GM19238 (cell line): Measurements from ENCODE around the gene MT1X.
"Not testable (repeated sequence)": the region's sequence is repeated elsewhere in the genome, so short reads cannot be mapped to it uniquely, and the experiment has no call there.

Experiments used
- DNase-seq: peaks from one replicate; pipeline ENCODE4 v3.0.0; 2011; ENCODE audit warnings: low spot score; ENCODE audit not compliant: insufficient read length

Gene MT1X

DNA sequence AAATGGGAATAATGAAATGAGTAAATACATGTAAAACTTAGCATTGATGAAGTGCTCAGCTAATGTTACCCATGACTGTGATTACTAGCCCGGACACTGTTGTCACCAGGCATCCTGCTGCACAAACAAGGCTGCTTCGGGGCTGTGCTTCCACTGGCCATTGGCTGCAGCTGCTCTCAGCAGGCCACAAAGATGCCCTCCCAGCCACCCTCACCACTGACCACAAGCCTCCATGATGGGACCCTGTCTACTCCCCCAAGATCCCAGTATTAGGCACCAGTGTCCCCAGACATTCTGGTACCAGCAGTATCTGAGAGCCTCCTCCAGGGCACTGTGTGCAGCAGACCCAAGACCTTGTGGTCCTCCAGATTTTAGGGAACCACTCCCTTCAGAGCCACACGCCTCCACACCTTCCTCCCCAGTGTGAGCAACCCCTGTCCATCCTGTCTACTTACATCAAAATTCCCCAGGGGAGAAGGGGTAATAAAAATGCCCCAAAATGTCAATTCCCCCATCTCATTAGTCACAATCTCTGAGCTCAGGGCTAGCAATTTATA is 28.0 kb downstream of the MT1X start:
- no peak for DNase-seq

DNA sequence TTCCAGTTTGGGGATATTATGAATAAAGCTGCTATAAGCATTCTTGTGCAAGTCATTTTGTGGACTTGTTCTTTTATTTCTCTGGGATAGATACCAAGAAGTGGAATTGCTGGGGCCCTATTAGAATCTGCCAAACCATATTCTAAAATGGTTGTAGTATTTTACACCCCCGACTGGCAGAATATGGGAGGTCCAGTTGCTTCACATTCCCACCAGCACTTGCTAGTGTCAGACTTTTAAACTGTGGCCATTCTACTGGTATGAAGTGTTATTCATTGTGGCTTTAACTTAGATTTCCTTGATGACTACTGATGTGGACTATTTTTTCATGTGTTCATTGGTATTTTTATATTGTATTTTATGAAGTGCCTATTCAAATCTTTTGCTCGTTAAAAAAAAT is 29.6 kb downstream of the MT1X start:
- no peak for DNase-seq

DNA sequence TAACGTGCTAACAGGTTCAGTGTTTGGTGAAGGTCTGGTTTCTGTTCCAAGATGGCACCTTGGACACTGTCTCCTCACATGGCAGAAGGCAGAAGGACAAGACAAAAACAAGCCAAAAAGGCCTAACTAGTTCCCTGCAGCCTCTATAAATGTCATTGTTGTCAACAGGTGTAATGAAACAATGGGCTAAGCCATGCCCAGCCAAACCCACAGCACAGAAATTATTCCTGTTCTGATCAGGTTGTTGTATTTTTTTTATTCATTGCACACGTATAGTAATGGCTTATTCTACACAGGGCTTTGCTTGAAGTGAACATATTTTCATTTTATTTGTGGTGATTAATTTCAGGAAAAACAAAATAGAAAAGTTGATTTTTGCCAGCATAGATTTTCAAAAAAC is 31.5 kb downstream of the MT1X start:
- no peak for DNase-seq

DNA sequence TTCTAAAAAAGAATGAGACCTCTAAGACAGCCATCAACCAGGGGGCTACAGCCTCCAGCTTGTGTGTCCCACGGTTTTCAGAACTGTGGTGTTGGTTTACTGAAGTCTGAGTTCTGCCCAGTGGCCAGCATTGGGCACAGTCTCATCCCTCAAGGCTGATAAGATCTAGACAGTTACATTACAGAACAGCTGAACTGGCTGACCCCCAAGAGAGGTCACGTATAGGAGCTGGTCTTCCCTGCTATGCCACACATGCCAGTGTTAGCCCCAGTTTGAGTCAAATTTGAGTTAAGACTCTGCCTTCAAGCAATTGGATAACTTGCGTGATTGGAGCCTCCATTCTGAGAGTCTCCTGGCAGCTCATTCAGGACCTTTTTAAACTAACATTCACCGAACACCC is 32.9 kb downstream of the MT1X start:
- DNase-seq, result no peak

DNA sequence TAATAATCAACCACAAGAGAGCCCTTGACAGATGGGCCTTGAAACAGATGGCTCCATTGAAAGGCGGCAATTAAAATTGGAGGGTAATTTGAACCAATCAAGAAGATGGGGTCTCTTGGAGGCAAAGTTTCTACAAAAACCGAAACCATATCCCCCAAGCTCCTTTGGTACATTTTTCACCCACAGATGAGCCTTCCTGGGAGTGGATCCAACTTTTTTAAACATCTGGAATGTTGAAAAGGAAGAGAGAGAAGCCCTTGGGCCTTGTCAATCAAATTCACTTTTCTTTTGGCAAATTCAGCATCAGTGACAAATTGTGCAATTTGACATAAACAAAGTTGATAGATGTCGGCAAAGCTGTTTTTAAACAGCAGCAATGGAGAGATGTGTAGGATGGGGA is 34.5 kb downstream of the MT1X start:
- DNase-seq, result no peak

DNA sequence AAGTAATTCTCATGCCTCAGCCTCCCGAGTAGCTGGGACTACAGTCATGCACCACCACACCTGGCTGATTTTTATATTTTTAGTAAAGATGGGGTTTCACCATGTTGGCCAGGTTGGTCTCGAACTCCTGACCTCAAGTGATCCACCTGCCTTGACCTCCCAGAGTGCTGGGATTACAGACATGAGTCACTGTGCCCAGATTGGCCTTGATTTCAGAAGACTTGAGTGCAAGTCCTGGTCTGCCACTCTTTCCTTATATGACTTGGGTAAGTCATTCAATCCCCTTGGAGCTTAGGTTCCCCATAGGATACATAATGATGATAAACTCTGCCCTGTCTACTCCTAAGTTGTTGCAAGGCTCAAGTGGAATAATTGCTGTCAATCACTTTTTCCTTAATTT is 35.3 kb downstream of the MT1X start:
- not testable (repeated sequence) for DNase-seq

DNA sequence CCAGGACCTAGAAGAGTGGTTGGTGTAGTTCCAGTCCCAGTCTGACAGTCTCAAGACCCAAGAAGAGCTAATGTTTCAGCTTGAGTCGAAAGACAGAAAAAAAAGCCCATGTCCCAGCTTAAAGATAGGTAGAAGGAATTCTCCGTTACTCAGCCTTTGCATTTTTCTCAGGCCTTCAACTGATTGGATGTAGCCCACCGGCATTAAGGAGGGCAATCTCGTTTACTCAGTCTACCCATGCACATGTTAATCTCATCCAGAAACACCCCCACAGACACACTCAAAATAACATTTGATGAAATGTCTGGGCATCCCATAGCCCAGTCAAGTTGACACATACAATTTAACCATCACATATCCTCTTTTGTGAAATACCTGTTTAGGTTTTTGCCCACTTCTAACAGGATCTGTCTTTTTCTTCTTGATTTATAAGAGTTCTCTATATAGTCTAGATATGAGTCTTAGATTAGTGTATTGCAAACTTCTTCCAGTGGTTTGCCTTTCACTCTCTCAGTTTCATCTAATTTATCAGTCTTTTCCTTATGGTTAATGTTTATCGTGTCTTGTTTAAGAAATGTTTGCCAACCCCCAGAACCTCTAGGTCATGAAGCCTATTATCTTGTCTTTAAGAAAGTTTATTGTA is 40.1 kb downstream of the MT1X start:
- no peak for DNase-seq

DNA sequence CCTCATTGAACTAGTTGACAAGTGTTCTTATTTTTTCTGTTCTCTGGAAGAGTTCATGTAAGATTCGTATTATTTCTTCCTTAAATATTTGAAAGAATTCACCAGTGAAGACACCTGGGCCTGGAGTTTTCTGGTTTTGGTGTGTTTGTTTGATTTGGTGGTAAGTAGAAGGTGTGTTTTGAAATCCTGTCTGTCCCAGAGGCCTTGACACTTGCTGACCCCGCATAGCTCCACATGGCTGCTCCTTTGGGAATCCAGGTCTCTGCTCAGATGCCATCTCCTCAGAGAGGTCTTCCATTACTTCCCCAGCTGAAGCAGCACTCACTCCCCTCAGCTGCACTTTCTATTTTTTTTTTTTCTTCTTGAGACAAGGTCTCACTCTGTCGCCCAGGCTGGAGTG is 41.9 kb downstream of the MT1X start:
- DNase-seq, result no peak

DNA sequence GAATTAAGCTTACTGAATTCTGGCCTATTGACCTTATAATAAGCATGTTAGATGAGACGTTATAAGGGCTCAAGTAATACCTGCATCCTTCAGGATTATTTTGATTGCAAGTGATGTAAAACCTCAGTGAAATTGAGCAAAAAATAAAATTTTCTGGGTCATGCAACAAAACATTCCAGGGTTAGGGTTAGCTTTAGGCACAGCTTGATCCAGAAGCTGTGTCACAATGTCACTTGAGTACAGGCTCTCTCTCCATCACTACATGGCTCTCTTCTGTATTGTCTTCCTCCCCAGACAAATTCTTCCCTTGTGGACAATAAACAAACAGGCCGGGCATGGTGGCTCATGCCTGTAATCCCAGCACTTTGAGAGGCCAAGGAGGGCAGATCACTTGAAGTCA is 44.0 kb downstream of the MT1X start:
- no peak for DNase-seq

DNA sequence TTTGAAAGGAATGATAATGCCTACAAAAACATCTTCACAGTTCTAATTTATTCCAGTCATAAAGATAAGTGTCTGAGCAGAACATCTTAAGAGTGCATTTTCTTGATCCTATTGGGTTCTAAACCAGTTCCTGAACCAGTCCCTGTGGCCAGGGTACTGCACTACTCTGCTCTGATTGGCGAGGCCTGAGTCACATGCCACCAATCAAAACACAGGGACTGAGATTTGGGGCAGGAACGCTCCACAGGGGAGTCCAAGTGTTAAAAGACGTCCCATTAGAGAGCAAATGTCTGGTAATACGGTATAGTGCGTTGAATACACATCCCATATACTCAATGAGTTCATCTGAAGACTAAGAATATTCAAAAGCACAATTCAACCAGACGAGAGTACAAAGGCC is 44.7 kb downstream of the MT1X start:
- no peak for DNase-seq

DNA sequence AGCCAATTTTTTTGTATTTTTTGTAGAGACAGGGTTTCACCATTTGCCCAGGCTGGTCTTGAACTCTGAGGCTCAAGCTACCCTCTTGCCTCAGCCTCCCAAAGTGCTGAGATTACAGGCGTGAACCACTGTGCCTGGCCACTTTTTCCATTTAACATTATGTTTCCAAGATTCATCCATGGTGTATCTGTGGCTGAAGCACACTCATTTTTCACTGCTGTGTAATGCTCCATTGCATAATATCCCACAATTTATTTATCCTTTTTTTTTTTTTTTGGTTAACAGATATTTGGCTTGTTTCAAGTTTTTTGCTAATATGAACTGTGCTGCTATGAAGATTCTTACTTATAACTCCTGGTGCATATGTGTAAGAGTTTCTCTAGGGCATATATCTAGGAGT is 45.8 kb downstream of the MT1X start:
- DNase-seq, result no peak

DNA sequence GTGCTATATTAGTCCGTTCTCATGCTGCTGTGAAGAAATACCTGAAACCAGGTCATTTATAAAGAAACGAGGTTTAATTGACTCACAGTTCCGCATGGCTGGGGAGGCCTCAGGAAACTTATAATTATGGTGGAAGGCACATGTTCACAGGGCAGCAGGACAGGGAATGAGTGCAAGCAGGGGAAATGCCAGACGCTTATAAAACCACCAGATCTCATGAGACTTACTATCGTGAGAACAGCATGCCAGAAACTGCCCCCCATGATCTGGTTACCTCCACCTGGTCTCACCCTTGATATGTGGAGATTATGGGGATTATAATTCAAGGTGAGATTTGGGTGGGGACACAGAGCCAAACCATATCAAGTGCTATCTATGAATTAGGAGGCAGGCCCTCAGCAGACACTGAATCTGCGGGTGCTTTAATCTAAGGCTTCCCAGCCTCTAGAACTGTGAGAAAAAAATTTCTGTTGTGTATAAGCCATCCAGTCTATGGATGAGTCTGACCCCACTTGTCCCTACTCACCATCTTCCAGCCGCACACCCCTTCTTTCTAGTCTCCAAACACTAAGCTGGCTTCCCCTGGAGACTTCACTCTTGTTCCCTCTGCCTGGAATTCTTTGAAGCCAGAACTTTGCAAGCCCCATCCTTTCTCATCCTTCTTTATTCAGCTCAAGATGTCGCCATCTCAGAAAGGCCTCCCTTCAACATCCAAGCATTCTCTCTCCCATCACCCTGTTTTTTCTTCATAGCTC is 46.9 kb downstream of the MT1X start:
- DNase-seq, result no peak

DNA sequence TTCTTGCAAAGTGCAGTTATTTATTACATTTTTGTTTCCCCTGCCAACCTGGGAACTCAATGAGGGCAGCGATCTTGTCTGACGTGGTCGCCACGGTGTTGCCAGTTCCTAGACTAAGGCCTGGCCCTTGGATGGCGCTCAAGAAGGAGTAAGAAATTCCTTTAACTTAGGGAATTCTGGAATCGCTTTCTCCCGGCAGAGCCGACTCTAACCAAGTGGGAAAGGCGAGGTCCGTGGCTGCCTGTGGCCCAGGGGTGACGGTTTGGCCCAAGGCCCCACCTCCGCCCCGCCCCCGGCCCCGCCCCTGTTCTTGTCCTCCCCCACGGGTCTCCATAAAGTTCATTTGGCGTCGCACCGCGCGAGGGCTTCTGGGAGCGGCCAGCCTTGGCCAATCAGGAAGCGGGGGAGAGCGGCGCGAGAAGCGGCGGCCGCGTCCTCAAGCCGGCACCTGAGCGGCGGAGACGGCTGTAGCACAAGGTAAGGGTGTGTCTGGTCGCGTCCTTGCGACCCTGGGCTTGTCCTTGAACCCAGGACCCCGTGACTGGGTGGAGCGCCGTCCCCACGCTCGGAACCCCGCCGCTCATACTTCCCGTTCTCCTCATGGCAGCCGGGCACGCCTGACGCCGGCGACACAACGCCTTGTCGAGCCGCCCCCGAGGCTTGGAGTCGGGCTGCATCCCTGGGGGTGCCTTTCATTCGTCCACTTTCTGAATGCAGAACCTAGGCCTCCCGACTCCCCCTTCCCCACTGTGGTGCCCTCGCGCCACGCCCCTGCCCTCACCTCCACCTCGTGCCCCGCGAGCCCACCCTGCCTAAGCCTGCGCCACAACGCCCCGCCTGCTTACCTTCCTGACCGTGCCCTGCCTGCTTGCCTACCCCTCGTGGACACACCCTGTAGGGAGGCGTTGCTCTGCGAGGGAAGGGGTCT is 47.7 kb downstream of the MT1X start, which contains the start of gene NUP93:
Gene NUP93, plus strand, starts transcription at position 395 of the 928 bp plus-strand sequence. CDS start 18,119 bp downstream, outside the sequence.
- DNase-seq, result peak; percentile 83

DNA sequence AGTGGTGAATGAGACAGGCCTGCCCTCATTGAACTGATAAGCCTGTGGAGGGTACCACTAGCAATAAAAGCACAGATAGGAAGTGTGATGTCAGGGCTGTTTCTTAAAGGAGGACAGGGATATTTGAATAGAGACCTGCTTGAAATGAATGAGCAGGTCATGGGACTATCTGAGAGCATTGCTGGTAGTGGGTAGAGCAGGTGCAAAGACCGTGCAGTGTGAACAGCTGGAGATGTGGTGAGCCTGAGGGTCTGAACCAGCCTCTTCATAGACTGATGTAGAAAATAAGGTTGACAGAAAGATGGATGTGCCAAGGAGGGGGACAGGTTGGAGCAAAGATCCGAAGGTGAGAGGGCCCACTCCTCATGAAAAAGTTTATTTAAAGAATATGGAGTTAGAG is 50.1 kb downstream of the MT1X start:
- DNase-seq, result no peak

DNA sequence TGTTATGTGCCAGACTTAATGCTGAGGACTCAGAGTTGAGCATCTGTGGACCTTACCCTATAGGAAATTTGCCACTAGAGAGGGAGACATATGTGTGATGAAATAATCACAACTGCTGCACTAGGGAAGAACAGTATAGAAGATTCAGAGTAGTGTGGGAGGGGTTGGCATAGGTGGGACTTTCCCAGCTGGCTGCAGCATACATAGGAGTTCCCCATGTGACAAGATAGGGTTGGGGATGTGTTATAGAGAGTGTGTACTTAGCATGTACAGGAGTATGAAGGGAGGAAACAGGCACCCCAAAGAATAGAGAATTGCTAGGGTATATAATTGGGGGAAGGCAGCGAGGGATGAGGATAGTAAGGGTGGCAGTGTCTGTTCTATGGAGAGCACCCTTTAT is 50.6 kb downstream of the MT1X start:
- DNase-seq, result no peak
